HepG2 (cell line): Measurements from ENCODE around the gene SLC25A33. TPM values are rescaled to one million over a fixed set of nuclear protein-coding genes. Genes with fewer than 3 reads are reported as not detected.

Experiments used
- CENPX ChIP-seq: sonication (generic); formaldehyde crosslinking; IDR thresholded peaks from 2 replicates; pipeline ENCODE4 v1.9.0; 2021; ENCODE audit warnings: mild to moderate bottlenecking, missing genetic modification reagents, moderate library complexity
- GABPB1 ChIP-seq: IDR thresholded peaks from 2 replicates; pipeline ENCODE4 v1.6.1; 2016; ENCODE audit warnings: mild to moderate bottlenecking, missing genetic modification reagents, moderate library complexity, missing compliant biosample characterization
- GLI4 ChIP-seq: sonication (generic); formaldehyde crosslinking; IDR thresholded peaks from 2 replicates; pipeline ENCODE4 v1.5.1; 2020; ENCODE audit warnings: missing genetic modification reagents, mild to moderate bottlenecking, moderate library complexity, borderline replicate concordance
- HBP1 ChIP-seq: IDR thresholded peaks from 2 replicates; pipeline ENCODE4 v1.6.1; 2016; ENCODE audit warnings: low read depth, control low read depth
- JARID2 ChIP-seq: sonication (generic); formaldehyde crosslinking; IDR thresholded peaks from 2 replicates; pipeline ENCODE4 v1.8.1; 2023; ENCODE audit warnings: missing genetic modification reagents, inconsistent platforms; ENCODE audit not compliant: insufficient replicate concordance
- KDM1A ChIP-seq: IDR thresholded peaks from 2 replicates; pipeline ENCODE4 v1.6.1; 2016; ENCODE audit warnings: missing compliant biosample characterization
- MIER2 ChIP-seq: IDR thresholded peaks from 2 replicates; pipeline ENCODE4 v1.6.1; 2016; ENCODE audit warnings: missing biosample characterization, missing genetic modification reagents
- MXD1 ChIP-seq: sonication (generic); formaldehyde crosslinking; IDR thresholded peaks from 2 replicates; pipeline ENCODE4 v1.4.0; 2020; ENCODE audit warnings: mild to moderate bottlenecking, missing genetic modification reagents
- NCOA2 ChIP-seq: sonication (generic); formaldehyde crosslinking; IDR thresholded peaks from 2 replicates; pipeline ENCODE4 v1.8.0; 2022; ENCODE audit warnings: inconsistent platforms
- NR2F1 ChIP-seq, 2 experiments: fragments of 450-650 bp in 1 of 2; formaldehyde crosslinking in 1 of 2; IDR thresholded peaks; 2 replicates each; pipeline versions ENCODE4 v1.5.0 to v1.6.1; 2016 to 2020; ENCODE audit warnings: mild to moderate bottlenecking in 1 of 2, missing compliant biosample characterization in 1 of 2, missing genetic modification reagents in 1 of 2, moderate library complexity in 1 of 2
- NR3C1 ChIP-seq: sonication (generic); formaldehyde crosslinking; IDR thresholded peaks from 2 replicates; pipeline ENCODE4 v1.4.0; 2020; ENCODE audit warnings: missing genetic modification reagents
- SALL2 ChIP-seq: sonication (generic); formaldehyde crosslinking; IDR thresholded peaks from 2 replicates; pipeline ENCODE4 v1.8.1; 2023; ENCODE audit warnings: mild to moderate bottlenecking, missing genetic modification reagents, inconsistent platforms
- SNAI1 ChIP-seq: sonication (generic); formaldehyde crosslinking; IDR thresholded peaks from 2 replicates; pipeline ENCODE4 v1.5.0; 2020; ENCODE audit warnings: mild to moderate bottlenecking, missing genetic modification reagents, borderline replicate concordance
- SP5 ChIP-seq: IDR thresholded peaks from 2 replicates; pipeline ENCODE4 v1.6.1; 2016; ENCODE audit warnings: low read depth, borderline replicate concordance
- TP53 ChIP-seq: sonication (generic); formaldehyde crosslinking; conservative IDR thresholded peaks from 2 replicates; pipeline ENCODE4 v1.4.0; 2020; ENCODE audit warnings: missing genetic modification reagents
- XBP1 ChIP-seq: sonication (generic); formaldehyde crosslinking; IDR thresholded peaks from 2 replicates; pipeline ENCODE4 v1.5.0; 2020; ENCODE audit warnings: missing genetic modification reagents
- ZC3H13 ChIP-seq: sonication (generic); formaldehyde crosslinking; IDR thresholded peaks from 2 replicates; pipeline ENCODE4 v1.8.1; 2023; ENCODE audit warnings: mild to moderate bottlenecking, missing genetic modification reagents, moderate library complexity
- ZNF10 ChIP-seq: sonication (generic); formaldehyde crosslinking; IDR thresholded peaks from 2 replicates; pipeline ENCODE4 v1.4.0; 2020; ENCODE audit warnings: mild to moderate bottlenecking, low read depth, missing genetic modification reagents, borderline replicate concordance
- ZNF3 ChIP-seq: IDR thresholded peaks from 2 replicates; pipeline ENCODE4 v1.7.0; 2017; ENCODE audit warnings: inconsistent platforms
- ZNF34 ChIP-seq: sonication (generic); formaldehyde crosslinking; IDR thresholded peaks from 2 replicates; pipeline ENCODE4 v1.4.0; 2020; ENCODE audit warnings: mild to moderate bottlenecking, missing genetic modification reagents, borderline replicate concordance
- ZNF552 ChIP-seq: sonication (generic); formaldehyde crosslinking; IDR thresholded peaks from 2 replicates; pipeline ENCODE4 v1.9.0; 2022; ENCODE audit warnings: missing genetic modification reagents, mild to moderate bottlenecking, borderline replicate concordance
- ZNF598 ChIP-seq: sonication (generic); formaldehyde crosslinking; IDR thresholded peaks from 2 replicates; pipeline ENCODE4 v1.5.1; 2020; ENCODE audit warnings: mild to moderate bottlenecking, missing genetic modification reagents, borderline replicate concordance
- ZNF672 ChIP-seq: sonication (generic); formaldehyde crosslinking; IDR thresholded peaks from 2 replicates; pipeline ENCODE4 v1.8.1; 2022; ENCODE audit warnings: missing genetic modification reagents
- ZNF713 ChIP-seq: sonication (generic); formaldehyde crosslinking; IDR thresholded peaks from 2 replicates; pipeline ENCODE4 v1.4.0; 2020; ENCODE audit warnings: mild to moderate bottlenecking, missing genetic modification reagents
- ZNF749 ChIP-seq: sonication (generic); formaldehyde crosslinking; IDR thresholded peaks from 2 replicates; pipeline ENCODE4 v1.8.0; 2022; ENCODE audit warnings: mild to moderate bottlenecking, missing genetic modification reagents, moderate library complexity, borderline replicate concordance
- ZNF766 ChIP-seq: sonication (generic); formaldehyde crosslinking; IDR thresholded peaks from 2 replicates; pipeline ENCODE4 v1.5.0; 2020; ENCODE audit warnings: missing genetic modification reagents, borderline replicate concordance
- ZNF772 ChIP-seq: sonication (generic); formaldehyde crosslinking; IDR thresholded peaks from 2 replicates; pipeline ENCODE4 v1.5.0; 2020; ENCODE audit warnings: mild to moderate bottlenecking, missing genetic modification reagents
- ZNF780A ChIP-seq: sonication (generic); formaldehyde crosslinking; IDR thresholded peaks from 2 replicates; pipeline ENCODE4 v1.8.0; 2022; ENCODE audit warnings: mild to moderate bottlenecking, missing genetic modification reagents, moderate library complexity
- polyA plus RNA-seq, 8 experiments: library from polyadenylated mRNA; depleted of rRNA in 3 of 8; stranded (reverse) in 7 of 8; unstranded in 1 of 8; fragments of >200 nt; fragmentation: Illumina TruSeq in 4 of 8; extraction: Trizol in 4 of 8; gene quantifications; 2 replicates each; pipeline versions ENCODE4 v1.2.1 to v1.2.3, GENCODE V29; 2011 to 2016; ENCODE audit warnings: low read depth in 4 of 8, missing spikeins in 1 of 8, mixed read lengths in 1 of 8; ENCODE audit not compliant: insufficient read depth in 1 of 8
- total RNA-seq, 5 experiments: library from RNA; depleted of rRNA; stranded (reverse); fragments of >200 nt; fragmentation: Illumina TruSeq; extraction: Trizol; gene quantifications; 2 replicates each; pipeline ENCODE4 v1.2.3, GENCODE V29; 2016; ENCODE audit warnings: low read depth in 1 of 5
- TF ChIP-seq, protein P1 (sequence below): sonication (generic); formaldehyde crosslinking; IDR thresholded peaks from 2 replicates; pipeline ENCODE4 v1.8.1; 2023; ENCODE audit warnings: missing genetic modification reagents, inconsistent platforms, borderline replicate concordance

SLC25A33 gene
- total and polyA plus RNA-seq, 2 of the 13 experiments (the other 11 are each of a cell fraction or from before 2014, with no cell fraction given), result 15.4 to 50.3 TPM

- TF ChIP-seq ZNF780A, result no peak
- TF ChIP-seq MIER2 (CRISPR knock-in tag), result no peak
- no peak for TF ChIP-seq ZNF766 (CRISPR knock-in tag)
- no peak for TF ChIP-seq ZNF552 (CRISPR knock-in tag)
- no peak for TF ChIP-seq JARID2
- TF ChIP-seq GABPB1, result peak; percentile 80
- TF ChIP-seq ZNF3 (CRISPR knock-in tag), result no peak
- TF ChIP-seq ZNF10 (CRISPR knock-in tag), result no peak
- no peak for TF ChIP-seq KDM1A (CRISPR knock-in tag)
- no peak for TF ChIP-seq ZNF598
- no peak for TF ChIP-seq ZNF672 (CRISPR knock-in tag)
- no peak for TF ChIP-seq XBP1
- TF ChIP-seq GLI4, result no peak
- TF ChIP-seq, protein P1, sequence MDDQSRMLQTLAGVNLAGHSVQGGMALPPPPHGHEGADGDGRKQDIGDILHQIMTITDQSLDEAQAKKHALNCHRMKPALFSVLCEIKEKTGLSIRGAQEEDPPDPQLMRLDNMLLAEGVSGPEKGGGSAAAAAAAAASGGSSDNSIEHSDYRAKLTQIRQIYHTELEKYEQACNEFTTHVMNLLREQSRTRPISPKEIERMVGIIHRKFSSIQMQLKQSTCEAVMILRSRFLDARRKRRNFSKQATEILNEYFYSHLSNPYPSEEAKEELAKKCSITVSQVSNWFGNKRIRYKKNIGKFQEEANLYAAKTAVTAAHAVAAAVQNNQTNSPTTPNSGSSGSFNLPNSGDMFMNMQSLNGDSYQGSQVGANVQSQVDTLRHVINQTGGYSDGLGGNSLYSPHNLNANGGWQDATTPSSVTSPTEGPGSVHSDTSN, result no peak
- no peak for TF ChIP-seq CENPX
- no peak for TF ChIP-seq ZNF772 (CRISPR knock-in tag)
- TF ChIP-seq ZNF749 (CRISPR knock-in tag), result no peak
- TF ChIP-seq MXD1 (CRISPR knock-in tag), result no peak
- TF ChIP-seq NR2F1 (CRISPR knock-in tag; IDR thresholded peaks at IDR 0.05), result no peak
- TF ChIP-seq TP53 (CRISPR knock-in tag), result no peak
- TF ChIP-seq SALL2 (CRISPR knock-in tag), result no peak
- TF ChIP-seq NR3C1, result no peak
- TF ChIP-seq ZC3H13 (CRISPR knock-in tag), result no peak
- no peak for TF ChIP-seq NCOA2 (CRISPR knock-in tag)
- TF ChIP-seq HBP1, result no peak
- no peak for TF ChIP-seq ZNF34 (CRISPR knock-in tag)
- 0 out of 2 replicates have a peak, but pooled peaks have one; percentile 15 for TF ChIP-seq SP5 (CRISPR knock-in tag)
- no peak for TF ChIP-seq SNAI1
- no peak for TF ChIP-seq ZNF713 (CRISPR knock-in tag)
Measured at GRCh38 chr1:9494936-9495758, 44.1 kb upstream of the SLC25A33 start (continued).
